ENCODE measurements around the gene CDC20B. TPM values are rescaled to one million over a fixed set of nuclear protein-coding genes. Genes with fewer than 3 reads are reported as not detected.

The CDC20B gene
- polyA plus RNA-seq, 3 donors, result not detected

GRCh38 chr5:55188656-55189540 lies 15.9 kb upstream of the CDC20B start:
- H3K9me3 Mint-ChIP-seq, result peaks cover 0 to 6% (median 0%) of the 10 kb centered on the region in 7 donors
- no peak overlapping the region for H3K27ac Mint-ChIP-seq
- H3K27ac ChIP-seq (ENCODE audit: low read depth in 1 of 2, low read length in 2 of 2), result no peak overlapping the region
- no peaks in the 10 kb centered on the region for H3K79me2 ChIP-seq (ENCODE audit: insufficient read depth, low read length)
- no peaks in the 10 kb centered on the region for H3K36me3 Mint-ChIP-seq
- H3K4me1 ChIP-seq (ENCODE audit: control insufficient read depth in 1 of 2, insufficient read depth in 2 of 2, low read length in 2 of 2), result no peaks in the 10 kb centered on the region
- H4K20me1 ChIP-seq (ENCODE audit: insufficient read depth, low read length), result no peaks in the 10 kb centered on the region
- no peak overlapping the region for H3K4me3 ChIP-seq (replicated peaks in 1 of 3; ENCODE audit: low read depth in 2 of 3, low read length in 3 of 3)
- H2AFZ ChIP-seq (ENCODE audit: insufficient read depth, low read depth, low read length, poor library complexity, severe bottlenecking), result no peak overlapping the region
- H3K27me3 Mint-ChIP-seq (ENCODE audit: low read depth in 3 of 3), result peaks cover 32 to 71% (median 34%) of the 10 kb centered on the region in 3 donors
- no peak for DNase-seq
- peaks cover 40 to 63% of the 10 kb centered on the region in 2 donors for H3K27me3 ChIP-seq (ENCODE audit: control insufficient read depth in 2 of 2, insufficient read depth in 2 of 2, low read length in 2 of 2)
- no peak overlapping the region for H3K4me3 Mint-ChIP-seq
- intact Hi-C loops (cut with micrococcal nuclease), result no loop called here
- TF ChIP-seq, protein P1, sequence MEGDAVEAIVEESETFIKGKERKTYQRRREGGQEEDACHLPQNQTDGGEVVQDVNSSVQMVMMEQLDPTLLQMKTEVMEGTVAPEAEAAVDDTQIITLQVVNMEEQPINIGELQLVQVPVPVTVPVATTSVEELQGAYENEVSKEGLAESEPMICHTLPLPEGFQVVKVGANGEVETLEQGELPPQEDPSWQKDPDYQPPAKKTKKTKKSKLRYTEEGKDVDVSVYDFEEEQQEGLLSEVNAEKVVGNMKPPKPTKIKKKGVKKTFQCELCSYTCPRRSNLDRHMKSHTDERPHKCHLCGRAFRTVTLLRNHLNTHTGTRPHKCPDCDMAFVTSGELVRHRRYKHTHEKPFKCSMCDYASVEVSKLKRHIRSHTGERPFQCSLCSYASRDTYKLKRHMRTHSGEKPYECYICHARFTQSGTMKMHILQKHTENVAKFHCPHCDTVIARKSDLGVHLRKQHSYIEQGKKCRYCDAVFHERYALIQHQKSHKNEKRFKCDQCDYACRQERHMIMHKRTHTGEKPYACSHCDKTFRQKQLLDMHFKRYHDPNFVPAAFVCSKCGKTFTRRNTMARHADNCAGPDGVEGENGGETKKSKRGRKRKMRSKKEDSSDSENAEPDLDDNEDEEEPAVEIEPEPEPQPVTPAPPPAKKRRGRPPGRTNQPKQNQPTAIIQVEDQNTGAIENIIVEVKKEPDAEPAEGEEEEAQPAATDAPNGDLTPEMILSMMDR (IDR thresholded peaks at IDR 0.05), result no peak
- peaks cover 2% of the 10 kb centered on the region for H3K4me1 Mint-ChIP-seq
- WGBS (ENCODE audit: insufficient coverage), result 100% methylated on average over 1 of the region's 6 CpGs
- no peaks in the 10 kb centered on the region for H3K36me3 ChIP-seq (replicated peaks in 1 of 2; ENCODE audit: control insufficient read depth in 1 of 2, insufficient read depth in 2 of 2, low read length in 2 of 2)
- H3K9me3 ChIP-seq (replicated peaks in 1 of 2; ENCODE audit: control insufficient read depth in 1 of 2, insufficient read depth in 1 of 2, low read length in 2 of 2), result no peaks in the 10 kb centered on the region
- H3K4me2 ChIP-seq (replicated peaks; ENCODE audit: extremely low read depth, low read length, poor library complexity, severe bottlenecking), result no peak overlapping the region
- no peak overlapping the region for H3K9ac ChIP-seq (ENCODE audit: insufficient read depth, low read length, poor library complexity, severe bottlenecking)

GRCh38 chr5:55187370-55187769 lies 14.4 kb upstream of the CDC20B start:
- Histone ChIP-seq H3K4me3 (replicated peaks in 1 of 3; ENCODE audit: low read depth in 2 of 3, low read length in 3 of 3) (no peak overlapping the region), H2AFZ (ENCODE audit: insufficient read depth, low read depth, low read length, poor library complexity, severe bottlenecking) (no peak overlapping the region), H3K4me2 (replicated peaks; ENCODE audit: extremely low read depth, low read length, poor library complexity, severe bottlenecking) (no peak overlapping the region), H4K20me1 (ENCODE audit: insufficient read depth, low read length) (no peaks in the 10 kb centered on the region), H3K9ac (ENCODE audit: insufficient read depth, low read length, poor library complexity, severe bottlenecking) (no peak overlapping the region), H3K4me1 (ENCODE audit: control insufficient read depth in 1 of 2, insufficient read depth in 2 of 2, low read length in 2 of 2) (no peaks in the 10 kb centered on the region), H3K36me3 (replicated peaks in 1 of 2; ENCODE audit: control insufficient read depth in 1 of 2, insufficient read depth in 2 of 2, low read length in 2 of 2) (no peaks in the 10 kb centered on the region), H3K9me3 (replicated peaks in 1 of 2; ENCODE audit: control insufficient read depth in 1 of 2, insufficient read depth in 1 of 2, low read length in 2 of 2) (peaks cover 0 to 4% of the 10 kb centered on the region in 2 donors), H3K27me3 (ENCODE audit: control insufficient read depth in 2 of 2, insufficient read depth in 2 of 2, low read length in 2 of 2) (peaks cover 38 to 54% of the 10 kb centered on the region in 2 donors), H3K27ac (ENCODE audit: low read depth in 1 of 2, low read length in 2 of 2) (no peak overlapping the region), H3K79me2 (ENCODE audit: insufficient read depth, low read length) (no peaks in the 10 kb centered on the region)
- peaks cover 24 to 57% (median 33%) of the 10 kb centered on the region in 3 donors for H3K27me3 Mint-ChIP-seq (ENCODE audit: low read depth in 3 of 3)
- peaks cover 0 to 8% (median 2%) of the 10 kb centered on the region in 7 donors for H3K9me3 Mint-ChIP-seq
- TF ChIP-seq, protein P1 (IDR thresholded peaks at IDR 0.05), result no peak
- peaks cover 2% of the 10 kb centered on the region for H3K4me1 Mint-ChIP-seq
- intact Hi-C loops (cut with micrococcal nuclease), result no loop called here
- DNase-seq, result no peak
- H3K4me3 Mint-ChIP-seq, result no peak overlapping the region
- no peaks in the 10 kb centered on the region for H3K36me3 Mint-ChIP-seq
- 67% methylated on average over 1 of the region's 4 CpGs for WGBS (ENCODE audit: insufficient coverage)
- H3K27ac Mint-ChIP-seq, result no peak overlapping the region
